OCI-LY3 (cell line): ENCODE data around the gene MT1H.

ENCODE experiments used
- EZH2phosphoT487 ChIP-seq: fragments of 200-600 bp; shearing (Covaris generic); IDR thresholded peaks from 2 replicates; pipeline ENCODE4 v1.6.1; 2018; ENCODE audit warnings: antibody characterized with exemption, mixed run types, low read depth
- TF ChIP-seq, protein P1 (sequence below): fragments of 200-600, 300-600 bp; sonication (generic); IDR thresholded peaks from 2 replicates; pipeline ENCODE4 v1.5.1; 2014; ENCODE audit warnings: antibody characterized with exemption, low read length, low read depth

DNA sequence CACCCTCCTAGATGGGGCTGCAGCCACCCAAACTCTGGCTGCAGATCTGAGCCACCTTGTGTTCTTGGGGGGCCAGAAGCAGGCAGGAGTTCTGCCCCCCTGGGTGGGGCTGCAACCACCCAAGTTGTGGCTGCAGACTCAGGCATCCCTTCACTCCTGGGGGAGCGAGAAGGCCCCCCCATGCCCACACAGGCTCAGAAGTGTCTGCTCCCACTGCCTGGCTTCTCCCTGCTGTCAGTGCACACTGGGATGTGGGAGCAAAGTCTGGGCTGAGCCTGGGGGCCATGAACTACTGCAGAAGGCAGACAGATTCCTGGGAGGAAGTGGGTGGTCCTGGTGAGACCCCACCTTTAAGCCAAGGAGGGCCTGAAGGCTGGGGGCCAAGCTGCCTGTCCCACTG is 25.6 kb downstream of the MT1H start:
- TF ChIP-seq, protein P1, sequence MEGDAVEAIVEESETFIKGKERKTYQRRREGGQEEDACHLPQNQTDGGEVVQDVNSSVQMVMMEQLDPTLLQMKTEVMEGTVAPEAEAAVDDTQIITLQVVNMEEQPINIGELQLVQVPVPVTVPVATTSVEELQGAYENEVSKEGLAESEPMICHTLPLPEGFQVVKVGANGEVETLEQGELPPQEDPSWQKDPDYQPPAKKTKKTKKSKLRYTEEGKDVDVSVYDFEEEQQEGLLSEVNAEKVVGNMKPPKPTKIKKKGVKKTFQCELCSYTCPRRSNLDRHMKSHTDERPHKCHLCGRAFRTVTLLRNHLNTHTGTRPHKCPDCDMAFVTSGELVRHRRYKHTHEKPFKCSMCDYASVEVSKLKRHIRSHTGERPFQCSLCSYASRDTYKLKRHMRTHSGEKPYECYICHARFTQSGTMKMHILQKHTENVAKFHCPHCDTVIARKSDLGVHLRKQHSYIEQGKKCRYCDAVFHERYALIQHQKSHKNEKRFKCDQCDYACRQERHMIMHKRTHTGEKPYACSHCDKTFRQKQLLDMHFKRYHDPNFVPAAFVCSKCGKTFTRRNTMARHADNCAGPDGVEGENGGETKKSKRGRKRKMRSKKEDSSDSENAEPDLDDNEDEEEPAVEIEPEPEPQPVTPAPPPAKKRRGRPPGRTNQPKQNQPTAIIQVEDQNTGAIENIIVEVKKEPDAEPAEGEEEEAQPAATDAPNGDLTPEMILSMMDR = no peak
- no peak for TF ChIP-seq EZH2phosphoT487
